ENCODE results near the gene RAB3IL1.

The RAB3IL1 gene

DNA sequence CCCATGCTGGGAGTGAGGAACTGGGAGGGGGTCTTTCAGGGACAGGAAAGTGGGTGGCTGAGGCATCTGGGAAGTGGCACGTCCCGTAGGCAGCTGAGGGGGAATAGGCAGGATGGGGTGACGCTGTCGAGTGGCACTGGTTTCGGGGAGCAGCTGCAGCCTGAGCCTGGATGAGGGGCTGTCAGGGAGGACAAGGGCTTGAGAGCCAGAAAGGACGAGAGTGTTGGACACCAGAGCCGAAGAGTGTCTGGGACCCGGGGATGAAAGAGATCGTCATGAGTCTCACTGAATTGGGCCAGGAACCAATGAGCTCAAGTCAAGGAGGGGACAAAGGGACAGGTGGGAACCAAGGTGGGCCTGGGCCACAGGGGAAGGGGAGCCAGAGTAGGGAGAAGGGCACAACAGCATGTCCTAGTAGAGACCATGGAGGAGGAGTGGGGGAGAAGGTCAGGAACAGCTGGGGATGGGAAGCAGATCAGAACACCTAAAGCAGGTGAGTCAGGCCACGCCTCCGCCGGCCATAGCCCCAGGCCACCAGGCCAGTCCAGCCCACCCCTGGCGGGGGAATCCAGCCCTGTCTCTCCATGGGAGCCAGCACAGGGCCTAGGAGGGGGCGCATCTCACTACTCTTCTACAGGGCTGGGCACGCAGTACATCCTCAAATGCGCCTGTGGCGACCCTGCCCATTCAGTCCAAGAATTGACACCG, 4.2 kb downstream of the RAB3IL1 start:
- H3K4me1 ChIP-seq = peaks cover 38 to 98% (median 66%) of the 10 kb centered on the region in 10 experiments

DNA sequence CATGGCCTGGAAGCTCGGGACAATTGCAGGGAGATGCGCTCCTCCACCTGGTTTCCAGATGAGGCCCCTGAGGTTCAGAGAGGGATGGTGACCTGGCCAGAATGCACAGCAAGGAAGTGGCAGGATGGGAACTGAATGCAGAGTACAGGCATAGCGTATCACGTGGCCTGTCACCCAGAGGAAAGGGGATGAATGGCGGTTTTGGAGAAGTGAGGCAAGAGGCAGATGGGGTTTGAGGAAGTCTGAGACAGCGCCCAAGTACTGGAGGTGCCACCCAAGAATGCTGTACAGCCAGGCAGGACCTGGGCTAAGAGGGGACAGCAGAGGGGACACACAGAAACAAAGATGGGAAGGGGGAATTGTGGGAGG, 4.9 kb downstream of the RAB3IL1 start:
- peaks cover 44 to 98% (median 67%) of the 10 kb centered on the region in 10 experiments for H3K4me1 ChIP-seq

More for the DNA sequence above, 4.2 kb downstream of the RAB3IL1 start:
- Histone ChIP-seq H4K20me1 (no peaks in the 10 kb centered on the region; a peak in 1 of 22 replicates), H3K9me3 (replicated peaks in 1 of 11) (no peaks in the 10 kb centered on the region), H3K27me3 (peaks cover 16 to 49% (median 44%) of the 10 kb centered on the region in 11 experiments; a peak in 21 of 22 replicates), H3K9ac (peak overlapping the region in 7 of 11 experiments; percentile 11 to 83 (median 60); a peak in 10 of 22 replicates), H3K4me2 (peak overlapping the region; percentile 67 to 97 (median 81)), H3K27ac (peak overlapping the region in 9 of 11 experiments; percentile 34 to 90 (median 63); a peak in 16 of 22 replicates), H3K4me3 (peak overlapping the region in 3 of 10 experiments; percentile 26 to 78 (median 71); a peak in 5 of 20 replicates), H3K36me3 (peaks cover 0 to 17% (median 0%) of the 10 kb centered on the region in 11 experiments; a peak in 4 of 22 replicates)
- no peak for TF ChIP-seq Cebpa-rat (IDR thresholded peaks at IDR 0.05)

DNA sequence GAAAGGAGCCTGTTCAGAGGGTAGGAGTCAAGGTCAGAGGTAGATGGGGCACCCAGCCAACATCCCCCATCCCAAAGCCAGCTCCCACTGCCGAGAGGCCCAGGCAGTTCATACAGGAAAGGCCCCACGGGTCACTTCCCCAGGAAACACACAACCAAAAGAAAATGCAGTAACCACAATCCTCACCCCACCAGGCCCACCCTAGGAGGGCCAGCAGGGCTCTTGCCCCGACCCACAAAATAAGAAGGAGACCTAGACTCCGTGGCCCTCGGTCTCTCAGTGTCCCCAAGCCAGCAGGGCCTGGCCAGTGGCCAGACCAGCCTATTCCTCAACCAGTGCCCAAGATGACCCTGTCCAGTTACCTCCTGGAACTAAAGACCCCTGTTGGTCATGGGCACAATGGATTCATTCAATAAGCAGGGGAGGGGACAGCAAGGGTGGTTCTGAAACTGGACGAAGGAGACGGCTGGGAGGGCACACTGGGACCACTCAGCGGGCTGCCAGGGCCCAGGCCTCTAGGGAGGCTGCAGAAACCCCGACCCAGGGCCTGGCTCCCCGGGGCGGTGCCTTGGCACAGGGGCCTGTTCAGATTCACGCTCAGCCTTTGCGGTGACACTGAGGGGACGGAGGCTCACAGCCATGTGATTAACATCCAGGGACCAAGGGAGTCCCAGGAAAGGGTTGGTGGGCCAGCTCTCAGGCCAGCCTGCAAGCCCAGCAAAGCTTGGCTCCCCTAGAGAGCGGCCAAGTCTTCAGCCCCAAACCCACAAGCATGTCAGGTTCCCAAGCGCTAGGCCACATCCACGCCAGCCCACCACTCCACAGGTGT, 5.5 kb downstream of the RAB3IL1 start:
- peaks cover 0 to 29% (median 0%) of the 10 kb centered on the region in 11 experiments; a peak in 5 of 22 replicates for H3K36me3 ChIP-seq
- TF ChIP-seq Cebpa-rat (IDR thresholded peaks at IDR 0.05) = no peak
- no peaks in the 10 kb centered on the region; a peak in 1 of 22 replicates for H4K20me1 ChIP-seq
- peak overlapping the region in 5 of 10 experiments; percentile 12 to 32 (median 22); a peak in 5 of 20 replicates for H3K4me3 ChIP-seq
- peak overlapping the region; percentile 67 to 97 (median 81) for H3K4me2 ChIP-seq
- H3K27ac ChIP-seq = peak overlapping the region in 9 of 11 experiments; percentile 37 to 90 (median 74); a peak in 18 of 22 replicates
- no peaks in the 10 kb centered on the region for H3K9me3 ChIP-seq (replicated peaks in 1 of 11)
- peak overlapping the region in 9 of 11 experiments; percentile 2 to 80 (median 62); a peak in 15 of 22 replicates for H3K9ac ChIP-seq
- H3K4me1 ChIP-seq = peaks cover 50 to 98% (median 67%) of the 10 kb centered on the region in 10 experiments
- peaks cover 16 to 37% (median 32%) of the 10 kb centered on the region in 11 experiments; a peak in 21 of 22 replicates for H3K27me3 ChIP-seq

More for the DNA sequence above, 4.9 kb downstream of the RAB3IL1 start:
- Histone ChIP-seq H3K36me3 (peaks cover 0 to 23% (median 0%) of the 10 kb centered on the region in 11 experiments; a peak in 5 of 22 replicates), H4K20me1 (no peaks in the 10 kb centered on the region; a peak in 1 of 22 replicates), H3K9ac (peak overlapping the region in 7 of 11 experiments; percentile 11 to 83 (median 67); a peak in 10 of 22 replicates), H3K4me2 (peak overlapping the region; percentile 67 to 97 (median 81)), H3K27me3 (peaks cover 16 to 43% (median 38%) of the 10 kb centered on the region in 11 experiments; a peak in 21 of 22 replicates), H3K4me3 (peak overlapping the region in 4 of 10 experiments; percentile 25 to 78 (median 48); a peak in 6 of 20 replicates), H3K9me3 (replicated peaks in 1 of 11) (no peaks in the 10 kb centered on the region), H3K27ac (peak overlapping the region in 8 of 11 experiments; percentile 37 to 90 (median 75); a peak in 16 of 22 replicates)
- TF ChIP-seq Cebpa-rat (IDR thresholded peaks at IDR 0.05) = peak in 7 of 11 experiments; percentile 11 to 58 (median 33); a peak in 4 of 22 replicates

DNA sequence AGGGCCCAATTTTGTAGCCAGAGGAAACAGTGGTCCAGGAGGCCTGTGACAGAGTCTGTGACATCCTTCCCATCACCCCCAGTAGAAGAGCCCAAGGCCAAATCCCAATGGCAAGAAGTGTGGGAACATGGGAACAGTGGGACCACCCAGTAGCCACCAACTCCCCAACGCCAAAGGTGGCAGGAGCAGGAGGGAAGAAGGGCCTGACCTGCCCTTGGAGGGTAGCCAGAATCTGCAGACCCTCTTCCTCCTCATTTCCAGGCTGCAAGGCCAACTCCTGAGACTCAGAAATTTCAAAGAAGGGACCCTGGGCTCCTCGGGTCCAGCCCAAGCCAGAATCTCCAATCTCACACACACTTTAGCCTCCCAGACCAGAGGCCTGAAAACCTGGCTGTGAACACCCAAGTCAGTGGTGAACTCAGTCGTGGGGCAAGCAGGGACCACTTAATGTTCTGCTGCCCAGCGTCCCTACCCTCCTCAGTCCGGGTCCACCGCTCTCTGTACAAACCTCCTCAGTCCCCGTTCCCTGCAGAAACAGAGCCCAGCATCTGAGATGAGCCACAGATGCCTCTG, 6.2 kb downstream of the RAB3IL1 start:
- Histone ChIP-seq H3K27ac (peak overlapping the region in 9 of 11 experiments; percentile 37 to 90 (median 74); a peak in 17 of 22 replicates), H3K4me2 (peak overlapping the region; percentile 67 to 97 (median 81)), H3K36me3 (peaks cover 0 to 36% (median 0%) of the 10 kb centered on the region in 11 experiments; a peak in 6 of 22 replicates), H3K9ac (peak overlapping the region in 9 of 11 experiments; percentile 2 to 80 (median 62); a peak in 15 of 22 replicates), H3K4me1 (peaks cover 57 to 100% (median 72%) of the 10 kb centered on the region in 10 experiments), H4K20me1 (no peaks in the 10 kb centered on the region), H3K9me3 (replicated peaks in 1 of 11) (no peaks in the 10 kb centered on the region), H3K27me3 (peaks cover 11 to 30% (median 25%) of the 10 kb centered on the region in 11 experiments; a peak in 21 of 22 replicates), H3K4me3 (peak overlapping the region in 4 of 10 experiments; percentile 12 to 32 (median 22); a peak in 4 of 20 replicates)
- no peak for TF ChIP-seq Cebpa-rat (IDR thresholded peaks at IDR 0.05)

DNA sequence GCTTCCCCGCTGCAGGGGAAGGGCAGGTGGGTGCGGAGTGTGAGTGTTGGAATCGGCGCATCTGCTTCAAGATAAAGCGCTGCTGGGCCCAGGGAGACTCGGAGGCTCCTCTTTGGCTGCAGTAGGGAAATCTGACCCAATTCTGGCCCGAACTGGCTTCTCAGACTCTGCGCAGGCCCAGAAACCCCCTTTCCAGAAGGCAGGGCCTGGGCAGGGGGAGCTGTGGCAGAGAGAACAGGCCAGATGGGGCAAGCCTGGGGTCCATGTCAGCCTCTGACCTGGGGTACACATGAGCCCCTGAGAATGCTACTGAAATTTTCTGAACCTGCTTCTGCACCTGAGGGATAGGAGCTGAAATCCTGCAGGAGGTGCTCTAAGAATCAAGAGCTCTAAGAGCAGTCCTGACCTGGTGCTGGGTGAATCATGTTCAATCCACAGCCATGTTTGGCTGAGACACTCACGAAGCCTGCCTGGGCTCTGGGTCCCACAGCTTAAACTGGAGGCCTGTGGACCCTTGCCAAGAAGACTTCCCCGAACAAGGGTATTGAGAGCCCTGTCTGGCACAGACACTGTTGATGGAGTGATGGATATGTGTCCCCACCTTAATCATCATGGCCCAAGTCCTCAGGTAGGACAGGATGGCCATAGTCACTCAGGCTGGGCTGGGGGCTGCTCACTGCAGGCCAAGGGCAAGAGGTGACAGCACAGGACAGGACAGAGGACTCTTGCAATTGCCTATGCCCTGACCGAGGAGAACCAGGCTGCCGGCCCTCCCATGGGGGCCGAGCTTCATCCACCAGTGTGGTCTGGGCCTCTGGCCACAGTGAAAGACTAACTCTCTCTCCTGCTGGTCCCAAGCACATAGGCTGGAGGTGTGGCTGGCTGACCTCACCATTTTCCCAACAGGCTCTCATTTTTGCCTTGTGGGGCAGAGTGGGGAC, 6.9 kb downstream of the RAB3IL1 start:
- Histone ChIP-seq H3K27me3 (peaks cover 5 to 22% (median 18%) of the 10 kb centered on the region in 11 experiments; a peak in 21 of 22 replicates), H3K4me2 (peak overlapping the region in 9 of 11 experiments; percentile 67 to 97 (median 84); a peak in 16 of 22 replicates)

DNA sequence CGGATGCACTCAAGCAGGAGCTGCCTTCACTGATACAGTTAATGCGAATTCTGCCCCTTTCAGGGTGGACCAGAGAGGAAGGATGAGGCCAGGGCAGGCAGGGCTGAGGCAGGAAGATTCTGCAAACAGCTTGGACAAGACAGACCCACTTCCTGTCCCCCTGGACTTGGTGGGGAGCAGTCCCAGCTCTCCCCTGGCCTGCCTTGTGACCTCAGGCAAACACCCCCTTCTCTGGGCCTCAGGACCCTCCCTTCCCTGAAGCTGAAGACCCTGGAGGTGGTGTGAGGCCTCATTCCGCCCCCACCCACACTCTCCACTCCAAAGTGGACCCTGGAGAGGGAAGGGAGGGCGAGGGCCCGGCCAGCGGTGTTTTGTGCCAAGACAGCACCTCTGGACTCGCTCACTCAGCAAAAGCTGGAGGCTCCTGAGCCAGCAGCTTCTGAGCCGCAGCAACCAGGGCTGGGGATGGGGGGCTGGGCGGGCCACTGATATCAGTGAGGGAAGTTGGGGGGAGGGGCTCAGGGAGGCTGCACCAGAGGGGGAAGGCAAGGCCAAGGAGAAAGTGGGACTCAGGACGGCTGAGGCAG, 8.5 kb downstream of the RAB3IL1 start:
- TF ChIP-seq Cebpa-rat (IDR thresholded peaks at IDR 0.05) = no peak
- Histone ChIP-seq H3K9me3 (replicated peaks in 1 of 11) (no peaks in the 10 kb centered on the region), H3K27ac (peak overlapping the region in 9 of 11 experiments; percentile 40 to 90 (median 78); a peak in 17 of 22 replicates), H3K9ac (peak overlapping the region in 9 of 11 experiments; percentile 29 to 80 (median 68); a peak in 17 of 22 replicates), H3K4me2 (peak overlapping the region; percentile 80 to 97 (median 87)), H3K4me1 (peaks cover 77 to 100% (median 90%) of the 10 kb centered on the region in 10 experiments), H3K36me3 (peaks cover 0 to 52% (median 0%) of the 10 kb centered on the region in 11 experiments; a peak in 6 of 22 replicates), H3K4me3 (peak overlapping the region in 2 of 10 experiments; percentile 8 to 34; a peak in 3 of 20 replicates), H4K20me1 (no peaks in the 10 kb centered on the region), H3K27me3 (peaks cover 0 to 6% (median 1%) of the 10 kb centered on the region in 11 experiments; a peak in 6 of 22 replicates)

More for the DNA sequence above, 6.9 kb downstream of the RAB3IL1 start:
- peak overlapping the region in 8 of 11 experiments; percentile 2 to 90 (median 75); a peak in 12 of 22 replicates for H3K27ac ChIP-seq
- TF ChIP-seq Cebpa-rat (IDR thresholded peaks at IDR 0.05) = no peak
- H3K4me3 ChIP-seq = peak overlapping the region in 2 of 10 experiments; percentile 12 to 20; a peak in 1 of 20 replicates
- no peaks in the 10 kb centered on the region for H3K9me3 ChIP-seq (replicated peaks in 1 of 11)
- peaks cover 65 to 100% (median 80%) of the 10 kb centered on the region in 10 experiments for H3K4me1 ChIP-seq
- H3K36me3 ChIP-seq = peaks cover 0 to 43% (median 0%) of the 10 kb centered on the region in 11 experiments; a peak in 6 of 22 replicates
- peak overlapping the region in 5 of 11 experiments; percentile 62 to 80 (median 77); a peak in 9 of 22 replicates for H3K9ac ChIP-seq
- no peaks in the 10 kb centered on the region for H4K20me1 ChIP-seq
